Medulla oblongata (tissue), 1 donor: ENCODE data around the gene EPHB3.

Experiments
- DNase-seq: peaks from one replicate; pipeline ENCODE4 v3.0.0-alpha.2; 2015; ENCODE audit errors: extremely low spot score

EPHB3 gene

DNA sequence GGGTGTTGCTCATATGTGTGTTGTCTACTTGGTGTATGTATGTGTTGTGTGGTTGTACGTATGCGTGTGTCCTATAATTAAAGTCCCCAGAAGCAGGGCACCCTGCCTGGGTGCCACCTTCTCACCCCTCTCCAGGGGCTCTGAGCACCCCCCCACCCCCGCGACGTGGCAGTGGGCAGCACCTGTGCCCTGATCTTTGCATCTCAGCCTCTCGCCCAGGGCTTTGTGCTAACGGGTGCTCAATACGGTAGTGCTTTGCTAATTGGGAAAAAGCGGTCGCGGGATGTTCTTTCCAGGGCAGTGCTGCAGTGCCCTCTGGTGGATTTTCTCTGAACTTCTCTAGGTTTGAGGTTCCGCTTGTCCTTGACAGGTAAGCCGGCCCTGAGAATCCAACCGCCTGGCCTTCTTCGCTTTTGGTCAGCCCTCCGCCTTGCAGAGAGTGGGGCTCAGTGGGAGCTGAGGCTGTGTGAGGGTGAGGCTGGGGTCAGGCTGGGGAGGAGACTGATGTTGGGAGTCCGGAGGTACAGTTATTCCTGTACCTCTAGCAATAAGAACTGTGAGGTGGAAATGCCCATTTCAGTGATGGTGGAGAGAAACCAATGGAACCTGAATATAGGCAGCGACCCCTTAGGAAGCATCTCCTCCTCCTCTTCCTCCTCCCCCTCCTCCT is 17.6 kb upstream of the EPHB3 start:
- peak; percentile 86 for DNase-seq

DNA sequence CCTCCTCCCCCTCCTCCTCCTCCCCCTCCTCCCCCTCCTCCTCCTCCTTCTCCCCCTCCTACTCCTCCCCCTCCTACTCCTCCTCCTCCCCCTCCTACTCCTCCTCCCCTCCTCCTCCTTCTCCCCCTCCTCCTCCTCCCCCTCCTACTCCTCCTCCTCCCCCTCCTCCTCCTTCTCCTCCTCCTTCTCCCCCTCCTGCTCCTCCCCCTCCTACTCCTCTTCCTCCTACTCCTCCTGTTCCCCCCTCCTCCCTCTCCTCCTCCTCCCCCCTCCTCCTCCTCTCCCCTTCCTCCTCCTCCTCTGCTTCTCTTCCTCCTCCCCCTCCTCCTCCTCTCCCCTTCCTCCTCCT is 17.1 kb upstream of the EPHB3 start:
- DNase-seq = no peak

DNA sequence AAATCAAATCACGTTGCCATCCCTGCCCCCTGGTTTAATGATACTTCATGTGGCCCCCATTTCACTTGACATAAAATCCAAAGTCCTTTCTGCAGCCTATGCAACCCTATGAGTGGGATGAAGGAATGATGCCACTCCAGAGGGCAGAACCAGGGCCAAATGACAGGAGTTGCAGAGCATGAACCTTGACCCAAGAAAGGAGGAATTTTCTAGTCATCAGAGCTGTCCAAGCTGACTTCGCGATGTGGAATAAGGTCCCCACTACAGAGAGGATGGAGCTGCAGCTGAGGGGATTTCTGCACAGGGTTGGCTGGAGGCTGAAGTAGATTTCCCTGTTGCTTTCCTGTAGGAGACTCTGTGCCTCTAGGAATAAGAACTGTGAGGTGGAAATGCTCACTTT is 15.8 kb upstream of the EPHB3 start:
- no peak for DNase-seq

DNA sequence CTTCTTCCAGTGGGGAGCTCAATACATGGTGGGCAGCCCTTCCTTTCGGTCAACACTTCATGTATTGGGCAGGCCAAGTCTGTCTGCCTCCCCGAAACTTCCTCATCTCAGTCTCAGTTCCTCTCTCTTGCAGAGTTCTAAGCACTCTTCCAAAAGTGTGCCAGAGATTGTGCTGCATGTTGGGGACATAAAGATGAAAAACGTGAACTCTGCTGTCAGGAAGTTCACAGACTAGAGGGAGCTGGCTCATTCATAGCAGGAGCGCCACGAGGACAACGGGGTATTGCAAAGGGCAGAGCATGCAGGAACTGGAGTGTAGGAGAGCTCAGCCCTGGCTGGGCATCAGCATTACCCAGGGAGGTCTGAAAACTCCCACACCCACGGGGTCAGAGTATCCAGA is 15.3 kb upstream of the EPHB3 start:
- peak; percentile 84 for DNase-seq

DNA sequence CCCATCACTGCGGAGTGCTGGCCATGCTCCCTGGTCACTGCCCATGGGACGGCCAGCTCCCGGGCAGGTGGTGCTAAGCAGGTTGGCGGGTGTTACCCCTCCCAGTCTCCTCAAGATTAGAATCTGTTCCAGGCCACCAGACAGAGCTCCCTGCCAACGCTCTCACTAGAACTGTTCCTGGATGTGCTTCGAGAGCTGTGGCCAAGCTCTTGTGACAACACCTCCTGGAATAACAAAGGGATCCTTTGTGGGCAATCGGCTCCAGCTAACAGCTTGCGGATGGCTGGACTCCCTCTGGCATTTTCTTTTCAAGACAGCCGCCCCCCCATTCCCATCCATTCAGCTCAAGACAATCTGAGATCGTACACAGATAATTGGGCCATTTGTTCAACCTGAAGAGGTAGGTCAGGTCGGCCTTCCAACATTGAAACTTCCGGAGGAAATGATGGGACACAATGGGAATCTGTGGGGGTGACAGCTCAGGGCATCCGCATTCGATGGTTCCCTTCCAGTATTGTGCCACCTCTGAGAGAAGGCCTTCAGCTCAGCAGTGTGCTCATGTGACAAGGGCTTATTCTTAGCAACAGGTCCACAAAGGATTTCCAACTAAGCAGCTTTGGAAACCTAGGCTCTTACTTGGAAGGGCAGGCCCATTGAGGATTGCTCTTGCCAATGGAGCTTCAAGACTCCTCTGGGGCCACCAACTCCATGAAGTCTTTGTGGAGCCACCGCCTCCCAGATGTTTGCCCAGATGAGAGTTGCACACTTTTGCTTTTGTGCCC is 11.6 kb upstream of the EPHB3 start:
- peak; percentile 77 for DNase-seq

DNA sequence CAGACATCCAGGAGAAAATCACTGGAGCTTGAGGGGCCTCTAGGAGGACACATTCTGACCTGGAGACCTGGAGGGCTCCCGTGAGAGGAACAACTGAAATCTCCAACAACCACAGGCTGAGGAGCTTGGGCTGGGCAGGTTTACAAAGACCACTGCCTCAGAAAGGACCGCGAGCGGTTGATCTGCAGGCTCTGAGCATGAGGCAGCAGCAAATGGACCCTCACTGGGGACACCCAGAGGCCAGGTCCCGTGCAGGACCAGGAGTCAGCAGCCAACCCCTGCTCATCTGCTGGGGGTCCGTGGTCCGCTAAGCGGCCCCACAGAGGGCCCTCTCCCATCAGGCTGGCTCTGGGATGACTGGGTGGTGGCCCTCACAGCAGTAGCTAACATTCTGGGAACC is 10.5 kb upstream of the EPHB3 start:
- no peak for DNase-seq

DNA sequence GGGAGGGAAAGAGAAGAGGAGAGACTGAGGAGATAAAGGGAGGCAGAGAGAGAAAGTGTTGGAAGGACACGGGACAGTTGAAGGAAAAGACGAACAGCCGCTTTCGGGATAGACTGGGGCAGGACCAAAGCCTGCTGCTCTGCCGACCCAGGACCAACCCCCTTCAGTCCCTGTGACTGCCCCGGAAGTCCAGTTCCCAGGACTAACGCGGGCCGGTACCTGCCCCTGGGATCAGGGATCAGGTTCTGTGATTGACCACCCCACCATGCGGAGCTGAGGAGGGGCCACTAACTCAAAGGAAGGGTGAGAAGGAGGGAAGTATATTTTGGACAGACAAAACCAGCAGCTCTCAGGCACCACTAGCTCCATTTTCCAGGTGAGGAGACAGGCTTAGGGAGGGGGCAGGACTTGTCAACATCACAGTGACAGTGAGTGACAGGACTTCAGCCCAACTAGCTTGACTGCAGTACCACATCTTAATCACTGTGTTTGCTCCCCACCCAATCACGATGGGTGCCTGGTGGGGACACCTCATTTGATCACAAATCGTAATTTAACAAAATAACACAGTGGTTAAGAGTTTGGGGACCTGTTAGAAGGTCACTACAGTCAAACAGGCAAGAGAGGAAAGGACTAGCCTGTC is 9.8 kb upstream of the EPHB3 start:
- no peak for DNase-seq

DNA sequence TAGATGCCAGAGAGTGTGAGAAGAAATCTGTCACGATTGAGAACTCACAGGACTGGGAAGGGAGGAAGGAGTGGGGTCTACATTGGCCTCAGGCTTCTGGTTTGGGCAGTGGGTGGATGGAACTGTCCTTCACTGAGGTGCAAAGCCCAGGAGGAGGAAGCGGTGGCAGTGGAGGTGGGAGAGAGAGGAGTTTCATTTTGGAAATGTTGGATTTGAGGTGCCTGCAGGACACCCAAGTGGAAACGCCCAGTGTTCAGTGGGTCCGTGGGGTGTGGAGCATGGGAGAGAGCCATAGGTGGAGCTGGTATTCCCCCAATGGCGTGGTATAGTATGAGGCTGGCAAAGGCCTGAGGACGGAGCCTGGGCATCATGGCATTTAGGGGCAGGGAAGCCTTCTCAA is 9.3 kb upstream of the EPHB3 start:
- no peak for DNase-seq

DNA sequence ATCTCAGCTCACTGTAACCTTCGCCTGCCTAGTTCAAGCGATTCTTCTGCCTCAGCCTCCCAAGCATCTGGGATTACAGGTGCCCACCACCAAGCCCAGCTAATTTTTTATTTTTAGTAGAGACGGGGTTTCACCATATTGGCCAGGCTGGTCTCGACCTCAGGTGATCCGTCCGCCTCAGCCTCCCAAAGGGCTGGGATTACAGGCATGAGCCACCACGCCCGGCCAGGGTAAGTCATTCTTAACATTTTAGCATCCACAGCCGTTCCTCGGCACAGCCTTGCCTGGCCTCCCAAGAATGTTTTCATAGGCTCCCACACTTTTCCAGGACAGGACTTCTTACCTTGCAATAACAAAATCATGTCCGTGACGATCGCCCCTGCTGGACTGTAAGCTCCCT is 8.7 kb upstream of the EPHB3 start:
- DNase-seq = no peak

DNA sequence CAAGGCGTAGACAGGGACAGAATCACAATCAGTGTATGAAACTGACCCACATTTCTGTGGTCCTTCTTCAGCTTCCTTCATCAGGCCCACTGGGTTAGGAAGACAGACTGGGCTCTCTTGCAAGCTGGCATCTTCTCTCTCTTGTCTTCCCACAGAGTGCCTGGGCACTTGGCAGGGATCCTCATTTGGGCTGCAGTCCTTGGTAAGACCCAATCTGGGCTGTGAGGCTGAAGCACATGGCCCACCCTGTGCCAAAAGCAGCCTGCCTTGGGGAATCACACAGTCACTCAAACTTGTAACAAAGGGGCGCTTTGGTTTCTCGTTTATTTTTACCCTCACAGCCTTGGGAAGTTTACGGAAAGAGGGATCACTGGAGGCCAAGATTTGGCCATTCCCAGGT is 8.2 kb upstream of the EPHB3 start:
- peak; percentile 81 for DNase-seq

DNA sequence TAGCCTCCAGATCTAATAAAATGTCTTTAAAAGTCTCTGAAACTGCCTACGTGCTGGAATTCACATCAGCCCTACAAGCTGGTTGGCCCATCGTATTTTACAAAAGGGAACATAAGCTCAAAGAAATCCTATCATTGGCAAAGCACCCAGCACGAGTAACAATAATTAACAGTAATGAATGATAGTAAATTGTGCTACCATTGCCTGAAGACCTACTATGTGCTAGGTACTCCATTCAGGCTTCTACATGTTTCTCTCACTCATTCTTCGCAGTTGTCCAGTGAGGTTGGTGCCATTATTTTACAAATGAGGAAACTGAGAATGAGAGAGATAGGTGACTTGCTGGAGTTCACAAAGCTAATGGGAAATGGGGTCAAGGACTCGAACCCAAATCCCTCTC is 7.1 kb upstream of the EPHB3 start:
- DNase-seq = no peak

DNA sequence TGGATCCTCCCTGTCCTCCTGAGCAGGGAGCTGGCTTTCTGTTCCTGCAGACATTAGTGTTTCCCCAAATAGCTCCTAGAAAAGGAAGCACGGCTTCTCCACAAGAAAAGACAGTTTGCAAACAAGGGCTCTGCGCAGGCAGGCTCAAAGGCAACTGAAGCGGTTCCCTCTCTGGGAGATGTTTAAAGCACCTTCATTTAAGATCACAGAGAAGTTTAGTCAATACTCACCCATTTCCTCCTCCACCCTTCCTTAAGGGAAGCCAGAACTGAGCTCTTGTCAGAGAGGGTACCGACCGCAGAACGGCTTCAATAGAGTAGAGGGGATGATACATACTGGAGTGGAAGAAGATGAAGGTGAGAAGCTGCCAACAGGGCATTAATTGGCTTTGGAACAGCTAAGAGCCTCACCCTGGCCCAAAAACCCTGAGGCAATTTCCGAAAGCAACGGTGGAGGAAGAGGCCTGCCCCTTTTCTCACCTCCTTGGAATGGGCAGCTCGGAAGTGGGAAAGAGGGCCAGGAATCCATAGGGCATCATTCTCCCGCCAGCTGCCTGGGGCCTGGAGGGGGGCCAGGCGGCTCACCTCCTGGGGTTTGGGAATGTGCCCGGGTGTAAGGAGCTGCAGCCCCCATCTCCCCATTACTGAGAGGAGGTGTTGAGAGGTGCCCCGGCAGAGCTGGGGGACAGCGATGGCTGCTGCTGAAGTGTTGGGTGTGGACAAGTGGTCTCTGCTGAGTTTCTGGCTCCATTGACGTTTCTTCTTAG is 4.8 kb upstream of the EPHB3 start:
- no peak for DNase-seq

DNA sequence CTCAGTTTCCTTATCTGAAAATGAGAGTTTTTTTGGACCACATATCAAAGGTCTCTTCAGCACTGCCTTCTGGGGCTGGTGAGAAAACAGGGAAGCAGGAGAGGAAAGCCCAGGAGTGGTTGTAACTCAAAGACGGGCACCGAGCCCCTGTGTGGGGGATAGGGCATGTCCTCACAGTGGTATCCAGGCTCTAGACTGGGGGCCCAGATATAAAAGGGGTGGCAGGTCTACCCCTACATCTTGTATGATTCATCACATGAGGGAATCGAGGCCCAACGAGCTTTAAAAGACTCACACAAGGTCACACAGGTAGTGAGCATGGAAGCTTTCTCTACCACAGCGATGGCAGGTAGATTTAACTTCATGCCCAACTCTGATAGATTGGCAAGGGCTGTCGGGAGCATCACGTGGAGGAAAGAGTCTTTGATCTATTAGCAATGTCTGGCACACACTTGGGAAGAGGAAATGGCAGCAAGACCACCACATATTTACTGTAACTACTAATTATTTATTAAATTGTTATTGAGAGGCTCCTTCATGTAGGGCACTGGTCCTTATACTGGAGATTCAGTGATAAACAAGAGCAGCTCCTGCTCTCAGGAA is 4.1 kb upstream of the EPHB3 start:
- no peak for DNase-seq

DNA sequence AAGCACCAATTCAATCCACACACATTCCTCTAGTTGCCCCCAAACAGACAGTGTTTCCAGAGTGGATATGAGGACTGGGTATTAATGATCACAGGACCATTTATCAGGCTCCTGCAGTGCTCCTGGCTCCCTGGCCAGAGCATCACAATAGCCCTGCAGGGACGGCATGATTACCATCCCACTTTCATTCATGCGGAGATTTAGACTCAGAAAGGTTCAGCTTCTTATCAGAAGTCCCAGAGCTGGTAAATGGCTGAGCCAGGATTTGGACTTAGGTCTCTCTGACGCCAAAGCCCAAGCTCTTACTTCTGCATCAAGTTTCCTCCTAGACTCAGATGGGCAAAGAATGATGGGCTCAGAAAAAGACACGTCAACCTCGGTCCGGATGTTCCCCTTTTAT is 2.9 kb upstream of the EPHB3 start:
- DNase-seq = no peak

DNA sequence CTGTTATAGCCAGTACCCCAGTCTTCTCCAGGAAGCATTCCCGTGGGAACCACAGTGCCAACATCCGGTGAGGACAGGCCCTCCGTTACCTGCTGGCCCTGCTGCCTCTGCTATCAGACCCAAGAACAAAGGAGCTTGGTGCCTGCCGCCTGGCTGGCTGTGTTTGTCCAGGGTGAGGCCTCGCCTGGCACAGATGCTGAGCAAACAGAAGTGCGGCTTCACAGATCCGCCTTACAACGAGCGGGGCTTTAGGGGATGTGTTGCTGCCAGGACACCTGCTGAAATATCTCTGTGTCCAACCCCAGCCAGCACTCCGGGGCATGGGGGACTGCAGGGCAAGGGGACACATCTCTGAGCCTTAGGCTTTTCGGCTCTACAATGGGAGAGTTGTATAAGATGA is 2.2 kb upstream of the EPHB3 start:
- DNase-seq = no peak

DNA sequence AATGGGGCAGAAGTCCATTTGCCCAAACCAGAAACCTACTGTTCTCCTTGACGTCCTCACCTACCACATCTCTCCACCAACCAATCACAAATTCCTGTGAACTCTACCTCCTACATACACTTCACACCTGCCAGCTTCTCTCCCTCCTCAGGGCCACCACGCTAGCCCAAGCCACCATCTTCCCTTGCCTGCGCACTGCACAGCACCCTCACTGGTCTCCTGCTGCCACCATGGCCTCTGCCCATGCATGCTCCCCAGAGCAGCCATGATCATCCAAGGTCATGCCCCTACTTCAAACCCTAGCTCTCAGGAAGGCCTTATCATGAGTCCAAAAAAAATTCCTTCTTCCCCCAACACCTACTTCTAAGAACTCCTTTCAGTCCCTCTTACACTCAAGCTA is 1.1 kb upstream of the EPHB3 start:
- DNase-seq = no peak

DNA sequence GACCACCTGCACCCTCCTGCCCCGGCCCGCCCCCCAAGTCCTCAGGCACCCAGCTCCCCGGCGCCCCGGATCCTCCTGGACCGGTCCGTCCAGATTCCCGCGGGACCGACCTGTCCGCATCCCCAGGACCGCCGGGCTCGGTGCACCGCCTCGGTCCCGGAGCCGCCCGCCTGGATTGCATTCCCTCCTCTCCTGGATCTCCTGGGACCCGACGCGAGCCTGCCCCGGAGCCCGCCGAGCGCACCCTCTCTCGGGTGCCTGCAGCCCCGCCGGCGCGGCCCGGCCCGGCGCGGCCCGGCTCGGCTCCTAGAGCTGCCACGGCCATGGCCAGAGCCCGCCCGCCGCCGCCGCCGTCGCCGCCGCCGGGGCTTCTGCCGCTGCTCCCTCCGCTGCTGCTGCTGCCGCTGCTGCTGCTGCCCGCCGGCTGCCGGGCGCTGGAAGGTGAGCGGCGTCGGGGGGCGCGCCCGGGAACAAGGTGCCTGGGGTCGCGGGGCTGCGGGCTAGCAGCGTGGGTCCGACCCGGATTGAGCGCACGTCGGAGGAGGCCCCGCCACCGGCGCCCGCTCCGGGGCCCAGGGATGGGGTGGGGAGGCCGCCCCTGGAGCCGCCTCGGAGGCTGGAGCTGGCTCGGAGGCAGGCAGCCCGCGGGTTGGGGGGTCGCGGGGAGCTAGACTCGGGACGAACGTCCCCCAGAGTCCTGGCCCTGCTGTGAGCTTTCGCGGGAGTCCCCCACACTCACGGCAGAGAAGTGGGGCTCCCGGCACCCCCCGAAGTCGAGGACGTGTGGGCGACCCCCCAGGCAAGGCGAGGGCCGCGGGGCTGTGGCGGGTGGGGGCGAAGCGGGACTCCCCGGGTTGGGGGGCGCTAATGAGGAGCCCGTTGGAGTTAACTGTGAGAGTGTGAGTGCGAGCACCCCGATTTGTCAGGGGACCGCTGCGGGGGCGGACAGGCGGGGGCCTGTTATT is 610 bp downstream of the EPHB3 start:
- DNase-seq = no peak

DNA sequence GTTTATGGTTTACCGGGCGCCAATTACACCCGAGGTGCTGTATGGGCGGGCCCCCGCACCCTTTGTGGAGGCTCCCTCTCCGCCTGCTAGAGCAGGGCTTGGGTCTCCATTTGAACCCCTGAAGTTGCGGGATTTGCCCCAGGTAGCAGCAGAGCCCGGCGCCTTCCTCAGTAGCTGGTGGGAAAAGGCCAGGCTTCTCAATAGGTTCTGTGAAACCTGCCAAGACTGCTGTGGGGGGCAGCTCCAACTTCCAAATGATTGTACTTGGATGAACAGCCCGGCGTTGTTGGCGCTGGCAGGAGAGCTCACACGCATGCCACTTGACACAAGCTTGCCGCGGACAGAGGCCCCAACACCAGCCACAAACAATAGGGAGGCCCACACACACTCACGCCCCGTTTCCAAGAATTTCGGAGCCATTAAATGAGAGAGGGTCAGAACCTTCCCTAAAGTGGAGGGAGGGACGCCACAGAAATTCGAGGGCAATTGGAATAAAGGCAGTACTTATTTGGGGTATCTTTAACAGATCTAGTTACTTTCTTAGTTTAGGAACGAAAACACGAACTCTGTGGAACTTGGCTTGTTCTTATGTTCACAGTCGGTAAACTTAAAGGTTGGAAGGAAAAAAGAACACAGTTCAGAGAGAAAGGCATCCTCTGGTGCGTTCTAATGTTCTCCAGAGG is 1.4 kb downstream of the EPHB3 start:
- DNase-seq = peak; percentile 60

DNA sequence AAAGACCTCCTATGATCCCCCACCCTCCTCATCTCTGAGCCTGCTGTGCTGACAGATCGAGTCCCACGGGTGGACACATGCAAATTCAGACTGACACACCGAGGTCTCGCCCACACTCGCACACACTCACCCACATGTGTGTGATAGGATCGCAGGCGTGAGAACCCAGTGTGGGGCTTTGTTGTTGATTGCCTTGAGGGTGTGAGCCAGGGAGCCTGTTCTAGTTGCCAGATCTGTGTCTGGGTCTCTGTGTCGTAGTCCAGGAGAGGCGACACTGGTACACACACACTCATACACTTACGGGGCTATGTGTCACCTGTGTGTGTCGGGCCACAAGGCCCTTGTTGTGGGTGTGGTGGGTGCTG is 2.0 kb downstream of the EPHB3 start:
- no peak for DNase-seq

DNA sequence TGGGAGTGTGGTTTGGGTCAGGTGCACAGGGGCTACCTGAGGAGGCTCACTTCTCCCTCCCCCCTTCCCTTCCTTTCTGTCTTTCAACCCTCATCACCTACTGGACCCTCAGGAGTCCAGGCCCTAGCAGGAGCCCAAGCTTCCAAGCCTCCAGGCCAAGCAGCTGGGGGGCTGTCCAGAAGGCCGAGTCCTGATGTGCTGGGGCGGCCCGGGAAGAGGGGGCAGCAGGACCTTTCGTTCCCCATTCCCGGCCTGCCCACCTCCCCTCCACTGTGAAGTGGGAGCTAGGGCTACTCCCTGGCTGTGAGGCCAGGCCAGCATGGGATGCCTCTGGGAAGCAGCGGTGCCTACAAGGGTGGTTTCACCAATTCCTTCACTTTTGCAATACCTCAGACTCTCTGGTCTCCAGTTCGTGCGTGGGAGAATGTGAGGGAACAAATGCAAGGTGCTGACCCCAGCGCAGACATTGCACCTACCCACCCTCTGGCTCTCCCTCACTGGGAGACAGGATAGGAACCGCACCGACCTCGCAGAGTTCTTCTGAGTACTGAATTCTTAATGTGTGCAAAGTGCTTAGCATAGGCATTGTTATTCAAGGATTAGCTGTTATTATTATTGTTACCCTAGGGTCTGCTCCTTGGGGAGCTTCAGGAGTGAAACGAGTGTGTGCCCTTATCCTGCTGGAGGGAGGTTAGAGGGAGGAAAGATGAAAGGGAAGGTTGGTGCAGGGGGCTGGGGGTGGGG is 2.5 kb downstream of the EPHB3 start:
- DNase-seq = no peak
